Heart left ventricle (tissue), 16 donors: ENCODE data around the gene LAMB1. TPM values are rescaled to one million over a fixed set of nuclear protein-coding genes. Genes with fewer than 3 reads are reported as not detected.

Experiments
- ATAC-seq, 4 donors: fragments of 200-7000 bp; cut with Tn5 transposase; one replicate each; pipeline ENCODE4 v1.9.1; 2020 to 2022; ENCODE audit warnings: moderate library complexity in 4 of 4, mild to moderate bottlenecking in 3 of 4, moderate number of reproducible peaks in 1 of 4
- DNase-seq, 5 donors: peaks; one replicate each; pipeline ENCODE4 v3.0.0-alpha.2; 2020
- H3K27ac ChIP-seq, 12 donors: fragments of 200-600 bp; sonication (generic) in 4 of 12; one replicate each; pipeline versions ENCODE4 v1.5.0 to v1.8.0; 2016 to 2022; ENCODE audit warnings: mild to moderate bottlenecking in 2 of 12
- H3K27me3 ChIP-seq, 9 donors: fragments of 200-600 bp; sonication (generic) in 2 of 9; one replicate each; pipeline versions ENCODE4 v1.5.1 to v1.8.0; 2016 to 2022; ENCODE audit warnings: mild to moderate bottlenecking in 3 of 9
- H3K36me3 ChIP-seq, 9 donors: fragments of 200-600 bp; sonication (generic) in 2 of 9; one replicate each; pipeline versions ENCODE4 v1.5.0 to v1.8.0; 2018 to 2022; ENCODE audit warnings: mild to moderate bottlenecking in 2 of 9
- H3K4me1 ChIP-seq, 12 donors: fragments of 200-600 bp; sonication (generic) in 4 of 12; one replicate each; pipeline versions ENCODE4 v1.5.0 to v1.8.0; 2016 to 2022; ENCODE audit warnings: mild to moderate bottlenecking in 3 of 12
- H3K4me3 ChIP-seq, 12 donors: fragments of 200-600 bp; sonication (generic) in 4 of 12; one replicate each; pipeline versions ENCODE4 v1.5.0 to v1.8.0; 2017 to 2022; ENCODE audit warnings: mild to moderate bottlenecking in 9 of 12, moderate library complexity in 4 of 12
- H3K9me3 ChIP-seq, 12 donors: fragments of 200-600 bp; sonication (generic) in 4 of 12; one replicate each; pipeline versions ENCODE4 v1.5.0 to v1.8.0; 2016 to 2022; ENCODE audit warnings: mild to moderate bottlenecking in 1 of 12
- CTCF ChIP-seq, 12 donors: fragments of 200-600 bp; sonication (generic) in 4 of 12; IDR thresholded peaks; one replicate each; pipeline versions ENCODE4 v1.5.0 to v1.8.0; 2018 to 2022; ENCODE audit warnings: antibody characterized with exemption in 12 of 12, mild to moderate bottlenecking in 5 of 12
- POLR2A ChIP-seq, 2 donors: fragments of 450-650 bp; IDR thresholded peaks; one replicate each; pipeline ENCODE4 v1.6.1; 2017; ENCODE audit warnings: antibody characterized with exemption in 2 of 2, mild to moderate bottlenecking in 2 of 2, moderate library complexity in 2 of 2
- WGBS, 4 donors: extraction: QIAGEN DNeasy Blood & Tissue Kit in 2 of 4; methylation state at CpG; one replicate each; pipeline versions ENCODE4 v1.1.5 to v1.1.7; 2013 to 2018; 5-methylcytosine and 5-hydroxymethylcytosine counted together
- intact Hi-C, 10 donors: fragments of 100-400 bp; cut with DNase I; formaldehyde crosslinking; loops; one replicate each; pipeline versions ENCODE4 v1.11.1 to v1.14.2; 2022
- polyA plus RNA-seq, 2 donors: library from polyadenylated mRNA; stranded (reverse); fragments of 200-250 nt; gene quantifications; one replicate each; pipeline ENCODE4 v1.2.3, GENCODE V29; 2013
- total RNA-seq, 9 donors: library from RNA; depleted of rRNA in 2 of 9; stranded (reverse); fragments of >200 nt in 2 of 9; fragmentation: NEBNext Ultra II Directional in 3 of 9; extraction: Animal tissue kit (Norgen Biotek cat#: 25700) in 3 of 9; gene quantifications; one replicate each; pipeline versions ENCODE4 v1.1.0 to v1.2.4, GENCODE V29; 2016 to 2023
- donor health status: ischemic (EF 13 %, LVEDD 7.1; RV severe dilation, severe dysfunction).
- donor health status: healthy with polysubstance abuse.
- donor health status: DM: no; HTN: yes; CAD: no.
- donor health status: DM: no; HTN: no; CAD: no.
- donor health status: ischemic (EF 25% LVEDD 6.9; RV normal size, moderate dysfunction).
- donor health status: ischemic (EF 25% LVEDD 5.7; RV mildly dilated, moderate dysfunction).
- donor health status: healthy.
- donor health status: DM: yes; HTN: yes; CAD: no.
- donor health status: ischemic (EF 35%, LVEDD 5.7; RV mildly dilated, moderate dysfunction).
- donor health status: nonischemic (EF 11% LVEDD 7.7; RV severe dilation, severe dysfunction).
- donor health status: DM: yes; HTN: yes; CAD: no.
- donor health status: PGD.
- donor health status: ischemic (EF 29% LVEDD 5.4; RV normal size, mild dysfunction).
- donor health status: nonischemic (EF 23%, LVEDD 6.1; RV moderate dilation, normal function).

Gene LAMB1
- total and polyA plus RNA-seq, 11 donors: 29.1 to 121 (median 55.9) TPM

- no peaks in the 10 kb centered on the region for H3K9me3 ChIP-seq
- DNase-seq (no peak), ATAC-seq (no peak)
- H3K4me3 ChIP-seq: no peak overlapping the region
- WGBS, 4 donors: 67 to 94% (median 86%) methylated on average over 1 of the region's 1 CpG
- H3K4me1 ChIP-seq: peaks cover 0 to 48% (median 30%) of the 10 kb centered on the region in 12 donors
- TF ChIP-seq CTCF (IDR thresholded peaks at IDR 0.05) (no peak), POLR2A (IDR thresholded peaks at IDR 0.05) (no peak)
- peak overlapping the region in 2 of 12 donors; percentile 38 to 52 for H3K27ac ChIP-seq
- H3K36me3 ChIP-seq: peaks cover 0 to 99% (median 55%) of the 10 kb centered on the region in 9 donors
- H3K27me3 ChIP-seq: no peaks in the 10 kb centered on the region
- intact Hi-C loops: loop anchor here in 1 of 10 donors (10.0 kb wide), 1 partner anchor 195 kb away; no protein-coding TSS in a partner anchor
These were observed 53.5 kb downstream of the LAMB1 start for GRCh38 chr7:107949443-107949935.

- no peak for TF ChIP-seq CTCF (IDR thresholded peaks at IDR 0.05)
- TF ChIP-seq POLR2A (IDR thresholded peaks at IDR 0.05): no peak
- intact Hi-C loops: loop anchor here in 1 of 10 donors (10.0 kb wide), 1 partner anchor 196 kb away; no protein-coding TSS in a partner anchor
- Histone ChIP-seq H3K27ac (peak overlapping the region in 3 of 12 donors; percentile 1 to 52 (median 38)), H3K27me3 (no peaks in the 10 kb centered on the region), H3K9me3 (no peaks in the 10 kb centered on the region), H3K36me3 (peaks cover 0 to 99% (median 55%) of the 10 kb centered on the region in 9 donors), H3K4me1 (peaks cover 0 to 55% (median 35%) of the 10 kb centered on the region in 12 donors), H3K4me3 (no peak overlapping the region)
- ATAC-seq (peak in 2 of 4 donors; percentile 12 to 25), DNase-seq (no peak)
- 74 to 78% (median 77%) methylated on average over 7 of the region's 7 CpGs for WGBS, 4 donors
These were observed 54.1 kb downstream of the LAMB1 start for GRCh38 chr7:107948645-107949442.

GRCh38 chr7:107946881-107947280 lies 56.1 kb downstream of the LAMB1 start:
- Histone ChIP-seq H3K36me3 (peaks cover 0 to 97% (median 54%) of the 10 kb centered on the region in 9 donors), H3K27ac (peak overlapping the region in 5 of 12 donors; percentile 8 to 64 (median 13)), H3K27me3 (no peaks in the 10 kb centered on the region), H3K9me3 (no peaks in the 10 kb centered on the region), H3K4me3 (no peak overlapping the region), H3K4me1 (peaks cover 0 to 63% (median 36%) of the 10 kb centered on the region in 12 donors)
- ATAC-seq: no peak
- TF ChIP-seq CTCF (IDR thresholded peaks at IDR 0.05) (no peak), POLR2A (IDR thresholded peaks at IDR 0.05) (no peak)
- 84 to 88% (median 87%) methylated on average over 6 of the region's 6 CpGs for WGBS, 4 donors
- DNase-seq: no peak
- intact Hi-C loops: loop anchor here in 1 of 10 donors (10.0 kb wide), 1 partner anchor 198 kb away; no protein-coding TSS in a partner anchor

- Histone ChIP-seq H3K4me3 (no peak overlapping the region), H3K36me3 (peaks cover 0 to 93% (median 50%) of the 10 kb centered on the region in 9 donors), H3K27ac (peak overlapping the region in 4 of 12 donors; percentile 10 to 64 (median 16)), H3K27me3 (no peaks in the 10 kb centered on the region), H3K4me1 (peaks cover 0 to 63% (median 36%) of the 10 kb centered on the region in 12 donors), H3K9me3 (no peaks in the 10 kb centered on the region)
- 45 to 52% (median 47%) methylated on average over 2 of the region's 2 CpGs for WGBS, 4 donors
- DNase-seq (no peak), ATAC-seq (peak in 2 of 4 donors; percentile 27 to 37)
- TF ChIP-seq CTCF (IDR thresholded peaks at IDR 0.05) (no peak), POLR2A (IDR thresholded peaks at IDR 0.05) (no peak)
- intact Hi-C loops: loop anchor here in 1 of 10 donors (10.0 kb wide), 1 partner anchor 198 kb away; no protein-coding TSS in a partner anchor
These were observed 56.5 kb downstream of the LAMB1 start for GRCh38 chr7:107946451-107946850.
